Activated T-cell treated with anti-CD3 and anti-CD28 coated beads, Interleukin-2, amount 50 U/mL, for 4 hours (primary cell): ENCODE data around the gene IFITM10. TPM values are rescaled to one million over a fixed set of nuclear protein-coding genes. Genes with fewer than 3 reads are reported as not detected.
"Not testable (repeated sequence)": the region's sequence is repeated elsewhere in the genome, so short reads cannot be mapped to it uniquely, and the experiment has no call there.

Experiments used
- ATAC-seq, 2 donors: fragments of 200-7000 bp; cut with Tn5 transposase; one replicate each; pipeline ENCODE4 v1.10.0; 2021
- DNase-seq: peaks from one replicate; pipeline ENCODE4 v3.0.0-alpha.2; 2020
- H3K27me3 Mint-ChIP-seq: one replicate; pipeline ENCODE4 v1.8.0; 2021; ENCODE audit warnings: low read depth, mixed read lengths
- H3K36me3 Mint-ChIP-seq: one replicate; pipeline ENCODE4 v1.8.0; 2022; ENCODE audit warnings: mixed read lengths; ENCODE audit not compliant: insufficient read depth
- H3K4me1 Mint-ChIP-seq: one replicate; pipeline ENCODE4 v1.8.0; 2021; ENCODE audit warnings: low read depth, mixed read lengths
- H3K4me3 Mint-ChIP-seq: one replicate; pipeline ENCODE4 v1.8.0; 2021; ENCODE audit warnings: mild to moderate bottlenecking, moderate library complexity, mixed read lengths
- H3K9me3 Mint-ChIP-seq: one replicate; pipeline ENCODE4 v1.8.0; 2021; ENCODE audit warnings: mixed read lengths
- total RNA-seq, 3 donors: library from RNA; stranded (reverse); gene quantifications; one replicate each; pipeline ENCODE4 v1.2.1, GENCODE V29; 2021

Gene IFITM10
- total RNA-seq, 3 donors from 2014 or later = 0.33 to 0.53 (median 0.33) TPM

- Mint-ChIP-seq H3K27me3 (no peaks in the 10 kb centered on the region), H3K4me3 (peak overlapping the region; percentile 43), H3K9me3 (no peaks in the 10 kb centered on the region), H3K36me3 (no peaks in the 10 kb centered on the region), H3K4me1 (peaks cover 18% of the 10 kb centered on the region)
- peak; percentile 48 for DNase-seq
- ATAC-seq = peak; percentile 98 to 99
Measured at GRCh38 chr11:1772270-1773130, 22.1 kb upstream of the IFITM10 start.

- no peaks in the 10 kb centered on the region for H3K9me3 Mint-ChIP-seq
- no peaks in the 10 kb centered on the region for H3K36me3 Mint-ChIP-seq
- ATAC-seq (no peak), DNase-seq (no peak)
- H3K4me3 Mint-ChIP-seq = no peak overlapping the region
- no peaks in the 10 kb centered on the region for H3K27me3 Mint-ChIP-seq
- peaks cover 18% of the 10 kb centered on the region for H3K4me1 Mint-ChIP-seq
Measured at GRCh38 chr11:1771700-1772099, 21.3 kb upstream of the IFITM10 start.

GRCh38 chr11:1771273-1771672 is 20.9 kb upstream of the IFITM10 start:
- Mint-ChIP-seq H3K27me3 (no peaks in the 10 kb centered on the region), H3K4me3 (no peak overlapping the region), H3K9me3 (no peaks in the 10 kb centered on the region), H3K36me3 (no peaks in the 10 kb centered on the region), H3K4me1 (peaks cover 18% of the 10 kb centered on the region)
- no peak for DNase-seq
- no peak for ATAC-seq

- no peaks in the 10 kb centered on the region for H3K36me3 Mint-ChIP-seq
- DNase-seq (no peak), ATAC-seq (no peak)
- H3K27me3 Mint-ChIP-seq = no peaks in the 10 kb centered on the region
- H3K4me3 Mint-ChIP-seq = no peak overlapping the region
- H3K4me1 Mint-ChIP-seq = peaks cover 18% of the 10 kb centered on the region
- no peaks in the 10 kb centered on the region for H3K9me3 Mint-ChIP-seq
Measured at GRCh38 chr11:1770528-1770927, 20.1 kb upstream of the IFITM10 start.

GRCh38 chr11:1770061-1770460 is 19.7 kb upstream of the IFITM10 start:
- Mint-ChIP-seq H3K36me3 (no peaks in the 10 kb centered on the region), H3K27me3 (no peaks in the 10 kb centered on the region), H3K4me3 (no peak overlapping the region), H3K9me3 (no peaks in the 10 kb centered on the region), H3K4me1 (peaks cover 18% of the 10 kb centered on the region)
- DNase-seq (no peak), ATAC-seq (no peak)

- ATAC-seq, H3K4me3 Mint-ChIP-seq, H3K9me3 Mint-ChIP-seq, DNase-seq, H3K36me3 Mint-ChIP-seq, H3K27me3 Mint-ChIP-seq: not testable (repeated sequence)
- H3K4me1 Mint-ChIP-seq = peaks cover 18% of the 10 kb centered on the region
Measured at GRCh38 chr11:1769304-1769936, 19.0 kb upstream of the IFITM10 start.

GRCh38 chr11:1768141-1768469 is 17.7 kb upstream of the IFITM10 start:
- no peaks in the 10 kb centered on the region for H3K27me3 Mint-ChIP-seq
- DNase-seq (no peak), ATAC-seq (no peak)
- H3K4me1 Mint-ChIP-seq = peaks cover 11% of the 10 kb centered on the region
- no peaks in the 10 kb centered on the region for H3K9me3 Mint-ChIP-seq
- no peak overlapping the region for H3K4me3 Mint-ChIP-seq
- no peaks in the 10 kb centered on the region for H3K36me3 Mint-ChIP-seq

GRCh38 chr11:1767399-1768140 is 17.2 kb upstream of the IFITM10 start:
- peaks cover 13% of the 10 kb centered on the region for H3K4me1 Mint-ChIP-seq
- H3K36me3 Mint-ChIP-seq = no peaks in the 10 kb centered on the region
- no peak for DNase-seq
- no peaks in the 10 kb centered on the region for H3K27me3 Mint-ChIP-seq
- H3K4me3 Mint-ChIP-seq = no peak overlapping the region
- no peak for ATAC-seq
- no peaks in the 10 kb centered on the region for H3K9me3 Mint-ChIP-seq

GRCh38 chr11:1766719-1767398 is 16.5 kb upstream of the IFITM10 start:
- peaks cover 13% of the 10 kb centered on the region for H3K4me1 Mint-ChIP-seq
- ATAC-seq (no peak), DNase-seq (no peak)
- H3K36me3 Mint-ChIP-seq = no peaks in the 10 kb centered on the region
- H3K4me3 Mint-ChIP-seq = no peak overlapping the region
- no peaks in the 10 kb centered on the region for H3K9me3 Mint-ChIP-seq
- H3K27me3 Mint-ChIP-seq = no peaks in the 10 kb centered on the region

- ATAC-seq = no peak
- no peaks in the 10 kb centered on the region for H3K36me3 Mint-ChIP-seq
Measured at GRCh38 chr11:1765871-1766718, 15.7 kb upstream of the IFITM10 start.

GRCh38 chr11:1763796-1764661 is 13.6 kb upstream of the IFITM10 start, which contains the start of gene CTSD:
Gene CTSD, minus strand, starts transcription at chr11:1763927. Its CDS starts 68 bp downstream, at chr11:1763859.
- H3K9me3 Mint-ChIP-seq = no peaks in the 10 kb centered on the region
- peak within 1 kb of the TSS; percentile 87 for H3K4me3 Mint-ChIP-seq
- H3K27me3 Mint-ChIP-seq = no peaks in the 10 kb centered on the region
- peak; percentile 82 for DNase-seq
- ATAC-seq = peak; percentile 86 to 87
- no peaks in the 10 kb centered on the region for H3K36me3 Mint-ChIP-seq
- H3K4me1 Mint-ChIP-seq = peaks cover 30% of the 10 kb centered on the region

More at GRCh38 chr11:1765871-1766718, 15.7 kb upstream of the IFITM10 start:
- H3K27me3 Mint-ChIP-seq = no peaks in the 10 kb centered on the region
- H3K9me3 Mint-ChIP-seq = no peaks in the 10 kb centered on the region
- peaks cover 17% of the 10 kb centered on the region for H3K4me1 Mint-ChIP-seq
- H3K4me3 Mint-ChIP-seq = no peak overlapping the region
- no peak for DNase-seq

GRCh38 chr11:1763336-1763795 is 13.0 kb upstream of the IFITM10 start:
- Mint-ChIP-seq H3K36me3 (no peaks in the 10 kb centered on the region), H3K9me3 (no peaks in the 10 kb centered on the region), H3K4me1 (peaks cover 37% of the 10 kb centered on the region), H3K4me3 (peak overlapping the region; percentile 76), H3K27me3 (no peaks in the 10 kb centered on the region)
- peak; percentile 27 to 34 for ATAC-seq
- no peak for DNase-seq
